BE2C (cell line): ENCODE results near the gene MED23. TPM values are rescaled to one million over a fixed set of nuclear protein-coding genes. Genes with fewer than 3 reads are reported as not detected.
A peak's percentile ranks its signal among the peaks of the same experiment; 100 is the strongest.

Experiments used
- DNase-seq: peaks from one replicate; pipeline ENCODE4 v3.0.0-alpha.2; 2020
- H3K27me3 ChIP-seq: fragments of 250-450 bp; sonication (Bioruptor Pico); 2 replicates; pipeline ENCODE4 v1.5.1; 2020; ENCODE audit warnings: mild to moderate bottlenecking
- H3K36me3 ChIP-seq: fragments of 250-450 bp; sonication (Bioruptor Pico); 2 replicates; pipeline ENCODE4 v1.5.1; 2020; ENCODE audit warnings: mild to moderate bottlenecking
- H3K4me1 ChIP-seq: fragments of 250-450 bp; sonication (Bioruptor Pico); 2 replicates; pipeline ENCODE4 v1.5.1; 2020
- H3K4me3 ChIP-seq: 2 replicates; pipeline ENCODE4 v1.5.1; 2011; ENCODE audit warnings: low read depth, low read length
- H3K9me3 ChIP-seq: fragments of 250-450 bp; sonication (Bioruptor Pico); 2 replicates; pipeline ENCODE4 v1.5.1; 2020
- polyA plus RNA-seq: library from polyadenylated mRNA; unstranded; fragments of >200 nt; gene quantifications from one replicate; pipeline ENCODE4 v1.2.1, GENCODE V29; 2012; ENCODE audit warnings: low read depth, missing spikeins; ENCODE audit not compliant: insufficient read length, insufficient read depth
- TF ChIP-seq, protein P1 (sequence below): IDR thresholded peaks from 2 replicates; pipeline ENCODE4 v1.5.1; 2012; ENCODE audit warnings: mild to moderate bottlenecking, low read depth, low read length

The MED23 gene, protein sequence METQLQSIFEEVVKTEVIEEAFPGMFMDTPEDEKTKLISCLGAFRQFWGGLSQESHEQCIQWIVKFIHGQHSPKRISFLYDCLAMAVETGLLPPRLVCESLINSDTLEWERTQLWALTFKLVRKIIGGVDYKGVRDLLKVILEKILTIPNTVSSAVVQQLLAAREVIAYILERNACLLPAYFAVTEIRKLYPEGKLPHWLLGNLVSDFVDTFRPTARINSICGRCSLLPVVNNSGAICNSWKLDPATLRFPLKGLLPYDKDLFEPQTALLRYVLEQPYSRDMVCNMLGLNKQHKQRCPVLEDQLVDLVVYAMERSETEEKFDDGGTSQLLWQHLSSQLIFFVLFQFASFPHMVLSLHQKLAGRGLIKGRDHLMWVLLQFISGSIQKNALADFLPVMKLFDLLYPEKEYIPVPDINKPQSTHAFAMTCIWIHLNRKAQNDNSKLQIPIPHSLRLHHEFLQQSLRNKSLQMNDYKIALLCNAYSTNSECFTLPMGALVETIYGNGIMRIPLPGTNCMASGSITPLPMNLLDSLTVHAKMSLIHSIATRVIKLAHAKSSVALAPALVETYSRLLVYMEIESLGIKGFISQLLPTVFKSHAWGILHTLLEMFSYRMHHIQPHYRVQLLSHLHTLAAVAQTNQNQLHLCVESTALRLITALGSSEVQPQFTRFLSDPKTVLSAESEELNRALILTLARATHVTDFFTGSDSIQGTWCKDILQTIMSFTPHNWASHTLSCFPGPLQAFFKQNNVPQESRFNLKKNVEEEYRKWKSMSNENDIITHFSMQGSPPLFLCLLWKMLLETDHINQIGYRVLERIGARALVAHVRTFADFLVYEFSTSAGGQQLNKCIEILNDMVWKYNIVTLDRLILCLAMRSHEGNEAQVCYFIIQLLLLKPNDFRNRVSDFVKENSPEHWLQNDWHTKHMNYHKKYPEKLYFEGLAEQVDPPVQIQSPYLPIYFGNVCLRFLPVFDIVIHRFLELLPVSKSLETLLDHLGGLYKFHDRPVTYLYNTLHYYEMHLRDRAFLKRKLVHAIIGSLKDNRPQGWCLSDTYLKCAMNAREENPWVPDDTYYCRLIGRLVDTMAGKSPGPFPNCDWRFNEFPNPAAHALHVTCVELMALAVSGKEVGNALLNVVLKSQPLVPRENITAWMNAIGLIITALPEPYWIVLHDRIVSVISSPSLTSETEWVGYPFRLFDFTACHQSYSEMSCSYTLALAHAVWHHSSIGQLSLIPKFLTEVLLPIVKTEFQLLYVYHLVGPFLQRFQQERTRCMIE (N-terminal part only)
- 13.0 TPM for polyA plus RNA-seq

DNA sequence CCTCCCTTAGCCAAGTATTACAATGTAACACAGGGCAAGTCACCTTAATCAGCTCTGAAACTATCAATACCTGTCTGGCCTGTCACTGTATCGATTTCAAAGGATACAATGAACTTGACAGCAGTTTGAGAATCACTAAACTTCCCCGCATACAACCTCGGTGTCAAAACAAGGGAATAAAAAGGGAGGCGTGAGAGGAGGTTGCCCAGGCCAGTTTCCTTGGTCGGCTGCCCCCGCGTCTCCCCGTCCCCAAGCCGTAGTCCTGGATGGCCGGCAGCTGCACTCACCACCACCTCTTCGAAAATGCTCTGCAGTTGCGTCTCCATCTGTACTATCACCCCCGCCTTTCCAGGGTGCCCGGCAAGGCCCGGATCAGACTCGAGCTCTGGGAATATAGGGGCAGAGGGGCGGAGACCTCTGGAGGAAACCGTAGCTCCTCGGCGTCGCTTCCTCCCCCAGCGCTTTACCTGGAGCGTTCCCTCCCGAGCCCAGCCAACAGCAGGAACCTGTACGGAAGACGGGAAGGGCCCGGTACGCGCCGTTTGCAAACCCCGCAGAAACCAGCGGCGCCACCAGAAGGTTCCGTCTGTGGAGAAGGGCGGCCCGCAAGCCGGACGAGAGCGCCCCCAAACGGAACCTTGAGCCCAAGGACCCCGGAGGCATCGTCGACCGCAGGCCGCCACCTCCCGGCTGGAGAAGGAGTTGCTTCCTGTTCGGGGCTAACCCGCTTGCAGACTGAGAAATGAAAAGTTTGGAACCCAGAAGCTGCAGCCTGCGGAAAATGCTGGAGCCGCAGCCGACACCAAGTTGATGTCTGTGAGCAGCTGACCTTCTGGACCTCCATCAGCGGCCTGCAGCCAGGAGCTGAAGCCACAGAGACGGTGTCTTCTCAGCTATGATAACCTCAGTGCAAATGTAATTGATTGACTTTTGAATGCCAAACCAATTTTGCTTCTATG lies at the start of gene MED23:
Gene MED23, minus strand, starts transcription at position 519 of the 959 bp plus-strand sequence. Its CDS starts 193 bp downstream, at position 326.
- peak; percentile 93 for DNase-seq
- Histone ChIP-seq H3K36me3 (no peaks in the 10 kb centered on the region; the same call in 1 of the 2 replicates), H3K9me3 (no peaks in the 10 kb centered on the region), H3K4me3 (peak within 1 kb of the TSS; percentile 85), H3K4me1 (no peaks in the 10 kb centered on the region), H3K27me3 (no peaks in the 10 kb centered on the region)
- TF ChIP-seq, protein P1, sequence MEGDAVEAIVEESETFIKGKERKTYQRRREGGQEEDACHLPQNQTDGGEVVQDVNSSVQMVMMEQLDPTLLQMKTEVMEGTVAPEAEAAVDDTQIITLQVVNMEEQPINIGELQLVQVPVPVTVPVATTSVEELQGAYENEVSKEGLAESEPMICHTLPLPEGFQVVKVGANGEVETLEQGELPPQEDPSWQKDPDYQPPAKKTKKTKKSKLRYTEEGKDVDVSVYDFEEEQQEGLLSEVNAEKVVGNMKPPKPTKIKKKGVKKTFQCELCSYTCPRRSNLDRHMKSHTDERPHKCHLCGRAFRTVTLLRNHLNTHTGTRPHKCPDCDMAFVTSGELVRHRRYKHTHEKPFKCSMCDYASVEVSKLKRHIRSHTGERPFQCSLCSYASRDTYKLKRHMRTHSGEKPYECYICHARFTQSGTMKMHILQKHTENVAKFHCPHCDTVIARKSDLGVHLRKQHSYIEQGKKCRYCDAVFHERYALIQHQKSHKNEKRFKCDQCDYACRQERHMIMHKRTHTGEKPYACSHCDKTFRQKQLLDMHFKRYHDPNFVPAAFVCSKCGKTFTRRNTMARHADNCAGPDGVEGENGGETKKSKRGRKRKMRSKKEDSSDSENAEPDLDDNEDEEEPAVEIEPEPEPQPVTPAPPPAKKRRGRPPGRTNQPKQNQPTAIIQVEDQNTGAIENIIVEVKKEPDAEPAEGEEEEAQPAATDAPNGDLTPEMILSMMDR, result peak; percentile 98

DNA sequence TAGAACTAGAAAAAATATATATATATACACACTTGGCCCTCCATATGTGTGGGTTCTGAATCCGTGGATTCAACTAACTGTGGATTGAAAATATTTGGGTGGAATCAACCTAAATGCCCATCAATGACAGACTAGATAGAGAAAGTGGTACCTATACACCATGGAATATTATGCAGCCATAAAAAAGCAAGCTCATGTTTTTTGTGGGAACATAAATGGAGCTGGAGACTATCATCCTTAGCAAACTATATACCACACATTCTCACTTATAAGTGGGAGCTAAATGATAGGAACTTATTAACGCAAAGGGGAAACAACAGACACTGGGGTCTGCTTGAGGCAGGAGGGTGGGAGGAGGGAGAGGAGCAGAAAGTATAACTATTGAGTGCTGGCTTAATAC lies 45.1 kb upstream of the MED23 start:
- H3K27me3 ChIP-seq, result no peaks in the 10 kb centered on the region
- H3K9me3 ChIP-seq, result no peaks in the 10 kb centered on the region
- no peak overlapping the region for H3K4me3 ChIP-seq
- TF ChIP-seq, protein P1, result no peak
- no peaks in the 10 kb centered on the region for H3K36me3 ChIP-seq
- no peak for DNase-seq
- no peaks in the 10 kb centered on the region for H3K4me1 ChIP-seq

DNA sequence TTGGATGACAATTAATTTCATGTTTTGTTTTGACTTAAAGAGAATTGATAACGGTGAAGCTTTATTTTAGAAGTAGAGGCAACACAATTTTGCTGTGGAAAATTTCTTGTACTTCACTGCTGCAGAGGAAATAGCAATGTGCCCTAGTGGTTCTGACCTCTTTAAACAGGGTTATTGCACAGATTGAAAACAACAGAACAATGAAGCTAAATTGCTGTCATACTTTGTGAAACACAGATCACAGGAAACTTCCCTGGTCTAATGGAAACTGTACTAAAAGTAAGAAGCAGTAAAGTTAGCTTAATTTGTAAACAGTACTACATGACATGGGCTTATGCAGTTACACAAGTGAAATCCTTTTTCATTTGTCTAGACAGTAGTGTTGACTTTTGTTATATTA lies 41.8 kb upstream of the MED23 start:
- Histone ChIP-seq H3K36me3 (no peaks in the 10 kb centered on the region), H3K4me1 (no peaks in the 10 kb centered on the region)
- DNase-seq, result no peak

DNA sequence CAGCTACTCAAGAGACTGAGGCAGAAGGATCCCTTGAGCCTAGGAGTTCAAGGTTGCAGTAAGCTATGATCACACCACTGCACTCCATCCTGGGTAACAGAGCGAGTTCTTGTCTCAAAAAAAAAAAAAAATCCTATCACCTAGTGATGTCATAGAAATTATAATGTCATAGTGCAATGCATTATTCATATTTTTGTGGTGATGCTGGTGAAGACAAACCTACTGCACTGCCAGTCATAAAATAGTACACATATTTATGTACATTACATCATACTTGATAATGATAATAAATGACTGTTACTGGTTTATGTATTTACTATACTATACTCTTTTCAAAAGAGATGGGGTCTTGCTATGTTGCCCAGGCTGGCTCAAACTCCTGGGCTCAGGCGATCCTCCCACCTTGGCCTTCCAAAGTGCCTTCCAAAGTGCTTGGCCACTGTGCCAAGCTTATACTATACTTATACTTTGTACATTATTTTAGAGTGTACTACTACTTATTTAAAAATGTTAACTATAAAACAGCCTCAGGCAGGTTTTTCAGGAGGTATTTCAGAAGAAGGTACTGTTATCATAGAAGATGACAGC lies 35.6 kb upstream of the MED23 start:
- Histone ChIP-seq H3K4me3 (no peak overlapping the region), H3K9me3 (no peaks in the 10 kb centered on the region), H3K4me1 (no peaks in the 10 kb centered on the region), H3K27me3 (no peaks in the 10 kb centered on the region), H3K36me3 (no peaks in the 10 kb centered on the region)
- DNase-seq, result no peak
- TF ChIP-seq, protein P1, result no peak

More for the DNA sequence above, 41.8 kb upstream of the MED23 start:
- no peak overlapping the region for H3K4me3 ChIP-seq
- H3K27me3 ChIP-seq, result no peaks in the 10 kb centered on the region
- no peaks in the 10 kb centered on the region for H3K9me3 ChIP-seq
- TF ChIP-seq, protein P1, result no peak

DNA sequence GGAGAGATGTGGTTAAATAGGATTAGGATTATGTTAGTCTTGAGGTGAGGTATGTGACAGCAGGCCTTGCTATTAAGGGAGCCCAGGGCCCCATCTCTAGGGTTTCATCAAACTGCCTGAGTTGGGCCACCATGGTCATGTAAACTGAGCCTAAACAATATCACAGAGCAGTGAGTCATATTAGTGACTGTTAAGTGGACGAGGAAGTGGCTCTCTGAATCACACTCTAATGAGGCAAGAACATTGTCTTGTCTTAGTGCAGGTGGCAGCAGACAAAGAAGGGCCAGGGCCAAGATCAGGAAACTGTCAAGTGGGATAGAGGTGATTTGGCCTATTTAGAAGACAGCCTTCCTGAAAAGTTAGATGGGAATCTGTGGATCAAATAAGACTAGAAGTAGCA lies 32.2 kb upstream of the MED23 start:
- Histone ChIP-seq H3K4me3 (no peak overlapping the region), H3K4me1 (no peaks in the 10 kb centered on the region), H3K27me3 (no peaks in the 10 kb centered on the region), H3K36me3 (no peaks in the 10 kb centered on the region), H3K9me3 (no peaks in the 10 kb centered on the region)
- DNase-seq, result no peak
- TF ChIP-seq, protein P1, result no peak
